ENCODE measurements around the gene ADAMTS2.

Gene ADAMTS2

GRCh38 chr5:179373961-179374505, 28.8 kb upstream of the ADAMTS2 start:
- TF ChIP-seq CTCF (IDR thresholded peaks at IDR 0.05; ENCODE audit: insufficient read depth, low read length, missing control alignments) = no peak
- ChIA-PET CTCF (no interaction called here), POLR2A (no interaction called here)
- DNase-seq (ENCODE audit: low read depth, low spot score) = no peak
- no peak overlapping the region for H3K4me3 ChIP-seq (ENCODE audit: low read depth, low read length)

GRCh38 chr5:179373101-179373934, 28.1 kb upstream of the ADAMTS2 start:
- ChIA-PET CTCF (interaction anchor here (1.5 kb wide), 1 partner anchor 206 kb away, joined by 5 read pairs; no protein-coding TSS in a partner anchor), POLR2A (no interaction called here)
- H3K4me3 ChIP-seq (ENCODE audit: low read depth, low read length) = no peak overlapping the region
- DNase-seq (ENCODE audit: low read depth, low spot score) = no peak
- no peak for TF ChIP-seq CTCF (IDR thresholded peaks at IDR 0.05; ENCODE audit: insufficient read depth, low read length, missing control alignments)

- CTCF ChIA-PET = interaction anchor here (1.1 to 1.5 kb wide), 2 partner anchors 127 to 205 kb away, joined by 4 to 5 read pairs; no protein-coding TSS in a partner anchor
- no peak for TF ChIP-seq CTCF (IDR thresholded peaks at IDR 0.05; ENCODE audit: insufficient read depth, low read length, missing control alignments)
- POLR2A ChIA-PET = no interaction called here
- H3K4me3 ChIP-seq (ENCODE audit: low read depth, low read length) = no peak overlapping the region
- no peak for DNase-seq (ENCODE audit: low read depth, low spot score)
These were observed 26.7 kb upstream of the ADAMTS2 start for GRCh38 chr5:179371681-179372680.

GRCh38 chr5:179371121-179371510, 25.9 kb upstream of the ADAMTS2 start:
- CTCF ChIA-PET = interaction anchor here (1.1 kb wide), 1 partner anchor 128 kb away, joined by 4 read pairs; no protein-coding TSS in a partner anchor
- DNase-seq (ENCODE audit: low read depth, low spot score) = no peak
- no peak overlapping the region for H3K4me3 ChIP-seq (ENCODE audit: low read depth, low read length)
- no peak for TF ChIP-seq CTCF (IDR thresholded peaks at IDR 0.05; ENCODE audit: insufficient read depth, low read length, missing control alignments)
- POLR2A ChIA-PET = no interaction called here

GRCh38 chr5:179370490-179371120, 25.3 kb upstream of the ADAMTS2 start:
- DNase-seq (ENCODE audit: low read depth, low spot score) = no peak
- ChIA-PET CTCF (interaction anchor here (1.1 kb wide), 1 partner anchor 128 kb away, joined by 4 read pairs; no protein-coding TSS in a partner anchor), POLR2A (no interaction called here)
- H3K4me3 ChIP-seq (ENCODE audit: low read depth, low read length) = no peak overlapping the region
- TF ChIP-seq CTCF (IDR thresholded peaks at IDR 0.05; ENCODE audit: insufficient read depth, low read length, missing control alignments) = no peak
